SK-N-SH (cell line): ENCODE results near the gene NDUFAF5. TPM values are rescaled to one million over a fixed set of nuclear protein-coding genes. Genes with fewer than 3 reads are reported as not detected.

ENCODE experiments used
- CTCF ChIA-PET: fragments of 300-600, 350-600 bp; formaldehyde crosslinking; extraction: SDS; loops from one replicate; lab custom pipeline; 2021; lab: Yijun Ruan, JAX
- POLR2A ChIA-PET: fragments of 350-600 bp; sonication (Branson Sonifier 250); formaldehyde crosslinking; extraction: SDS; loops from one replicate; lab custom pipeline; 2020; ENCODE audit warnings: antibody characterized with exemption, inconsistent platforms; lab: Yijun Ruan, JAX
- DNase-seq: peaks from one replicate; pipeline ENCODE4 v3.0.0; 2012
- H2AFZ ChIP-seq: fragments of 200-600 bp; sonication (generic); 2 replicates; pipeline ENCODE4 v1.8.1; 2016; ENCODE audit warnings: antibody characterized with exemption, mild to moderate bottlenecking, low read depth
- H3F3A ChIP-seq: fragments of 200-600 bp; sonication (generic); replicated peaks from 2 replicates; pipeline ENCODE3; 2016; ENCODE audit warnings: antibody characterized with exemption, mild to moderate bottlenecking; ENCODE audit not compliant: insufficient read depth
- H3K27ac ChIP-seq, 2 experiments: fragments of 200-500 bp in 1 of 2; fragments of 200-600 bp in 1 of 2; sonication (Bioruptor generic) in 1 of 2; sonication (generic), shearing (Covaris generic) in 1 of 2; 2 replicates each; pipeline versions ENCODE4 v1.5.1 to v1.6.1; 2014 to 2016; ENCODE audit warnings: low read depth in 2 of 2, inconsistent platforms in 1 of 2, low read length in 1 of 2, mild to moderate bottlenecking in 1 of 2, mixed read lengths in 1 of 2
- H3K27me3 ChIP-seq: fragments of 200-600 bp; sonication (generic), shearing (Covaris generic); 2 replicates; pipeline ENCODE4 v1.6.1; 2016; ENCODE audit warnings: mixed run types; ENCODE audit not compliant: insufficient read depth
- H3K36me3 ChIP-seq, 2 experiments: fragments of 200-500 bp in 1 of 2; fragments of 200-600 bp in 1 of 2; sonication (Bioruptor generic) in 1 of 2; sonication (generic) in 1 of 2; replicated peaks in 1 of 2; 2 replicates each; pipeline versions ENCODE3 to v1.5.1; 2014 to 2016; ENCODE audit warnings: low read length in 1 of 2, mild to moderate bottlenecking in 1 of 2; ENCODE audit not compliant: insufficient read depth in 2 of 2, control insufficient read depth in 1 of 2
- H3K4me1 ChIP-seq, 2 experiments: fragments of 200-500 bp in 1 of 2; fragments of 200-600 bp in 1 of 2; sonication (Bioruptor generic) in 1 of 2; sonication (generic), shearing (Covaris generic) in 1 of 2; 2 replicates each; pipeline versions ENCODE4 v1.5.1 to v1.6.1; 2014 to 2016; ENCODE audit warnings: low read depth in 1 of 2, low read length in 1 of 2, mixed run types in 1 of 2; ENCODE audit not compliant: insufficient read depth in 2 of 2, control insufficient read depth in 1 of 2
- H3K4me2 ChIP-seq: fragments of 200-600 bp; sonication (generic), shearing (Covaris generic); 2 replicates; pipeline ENCODE4 v1.6.1; 2017; ENCODE audit warnings: mixed run types
- H3K4me3 ChIP-seq, 2 experiments: fragments of 200-500 bp in 1 of 2; fragments of 200-600 bp in 1 of 2; sonication (Bioruptor generic) in 1 of 2; sonication (generic), shearing (Covaris generic) in 1 of 2; 2 replicates each; pipeline versions ENCODE4 v1.5.1 to v1.8.1; 2014 to 2016; ENCODE audit warnings: low read depth in 2 of 2, inconsistent platforms in 1 of 2, low read length in 1 of 2, mild to moderate bottlenecking in 1 of 2, mixed read lengths in 1 of 2, moderate library complexity in 1 of 2
- H3K79me2 ChIP-seq: fragments of 200-600 bp; sonication (generic); 2 replicates; pipeline ENCODE4 v1.8.1; 2017; ENCODE audit warnings: mild to moderate bottlenecking; ENCODE audit not compliant: insufficient read depth
- H3K9ac ChIP-seq: fragments of 200-600 bp; sonication (generic); 2 replicates; pipeline ENCODE4 v1.6.1; 2017; ENCODE audit warnings: mixed run types
- H3K9me2 ChIP-seq: fragments of 200-600 bp; sonication (generic); 2 replicates; pipeline ENCODE4 v1.6.1; 2017; ENCODE audit warnings: mixed run types
- H3K9me3 ChIP-seq: fragments of 200-600 bp; sonication (generic); 2 replicates; pipeline ENCODE4 v1.6.1; 2017; ENCODE audit warnings: mixed run types, mild to moderate bottlenecking, moderate library complexity
- H4K20me1 ChIP-seq: fragments of 200-600 bp; sonication (generic); 2 replicates; pipeline ENCODE4 v1.6.1; 2017; ENCODE audit warnings: mild to moderate bottlenecking, mixed run types; ENCODE audit not compliant: insufficient read depth
- FOXM1 ChIP-seq: IDR thresholded peaks from 2 replicates; pipeline ENCODE4 v1.4.0; 2012; ENCODE audit warnings: low read depth, mild to moderate bottlenecking
- GABPA ChIP-seq: IDR thresholded peaks from 2 replicates; pipeline ENCODE4 v1.4.0; 2012; ENCODE audit warnings: low read depth, mild to moderate bottlenecking
- GATA2 ChIP-seq: sonication (generic); formaldehyde crosslinking; IDR thresholded peaks from 2 replicates; pipeline ENCODE4 v1.5.0; 2020; ENCODE audit warnings: mild to moderate bottlenecking, missing genetic modification reagents
- JUND ChIP-seq: IDR thresholded peaks from 2 replicates; pipeline ENCODE4 v1.4.0; 2012
- MXI1 ChIP-seq: IDR thresholded peaks from 2 replicates; pipeline ENCODE4 v1.6.1; 2012; ENCODE audit warnings: mild to moderate bottlenecking, low read depth, low read length, improper control_type of control experiment
- NFIC ChIP-seq: IDR thresholded peaks from 2 replicates; pipeline ENCODE4 v1.4.0; 2012; ENCODE audit warnings: borderline replicate concordance
- POLR2AphosphoS5 ChIP-seq: IDR thresholded peaks from 2 replicates; pipeline ENCODE4 v1.6.1; 2012; ENCODE audit warnings: low read depth, low read length
- RAD21 ChIP-seq: IDR thresholded peaks from 2 replicates; pipeline ENCODE4 v1.6.1; 2012; ENCODE audit warnings: mild to moderate bottlenecking, low read length
- WGBS: methylation state at CpG from one replicate; pipeline ENCODE4 v1.1.6; 2017; ENCODE audit warnings: low lambda C conversion rate; 5-methylcytosine and 5-hydroxymethylcytosine counted together
- polyA plus RNA-seq, 3 experiments: library from polyadenylated mRNA; depleted of rRNA; stranded (reverse); fragments of >200 nt; gene quantifications; 2 replicates each; pipeline ENCODE4 v1.2.3, GENCODE V29; 2012
- TF ChIP-seq, protein P1 (sequence below): IDR thresholded peaks from 2 replicates; pipeline ENCODE4 v1.4.0; 2012; ENCODE audit warnings: low read depth, borderline replicate concordance
- TF ChIP-seq, protein P2 (sequence below): IDR thresholded peaks from 2 replicates; pipeline ENCODE4 v1.4.0; 2012; ENCODE audit warnings: low read depth
- TF ChIP-seq, protein P3 (sequence below): IDR thresholded peaks from 2 replicates; pipeline ENCODE4; 2012
- TF ChIP-seq, protein P4 (sequence below): fragments of 150-350 bp; IDR thresholded peaks from 2 replicates; pipeline ENCODE4 v1.6.1; 2016; ENCODE audit warnings: mild to moderate bottlenecking, low read depth, low read length

Gene NDUFAF5
- polyA plus RNA-seq, 1 of the 3 experiments (the other 2 are of a cell fraction) = 8.0 TPM

DNA sequence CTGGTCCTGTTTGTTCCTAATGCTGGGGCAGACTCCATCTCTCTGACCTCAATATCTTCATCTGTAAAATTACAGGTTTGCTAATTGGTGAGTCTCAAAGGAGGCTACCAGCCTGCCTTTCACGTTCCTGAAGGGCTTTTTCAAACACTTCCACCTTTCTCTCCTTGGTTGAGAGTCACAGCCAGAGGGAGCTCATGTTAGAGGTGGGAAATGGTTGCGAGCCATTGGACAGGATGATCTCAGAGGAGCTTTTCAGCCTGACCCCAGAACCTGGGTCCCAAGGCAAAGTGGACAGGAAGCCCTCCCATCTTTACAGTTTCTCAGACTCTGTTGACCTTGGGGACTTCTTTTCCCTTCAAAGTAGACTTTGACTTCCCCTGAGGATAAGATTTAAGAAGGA, 37.6 kb downstream of the NDUFAF5 start:
- POLR2A ChIA-PET = no interaction called here
- H4K20me1 ChIP-seq = no peaks in the 10 kb centered on the region
- DNase-seq = no peak
- H3K4me2 ChIP-seq = no peak overlapping the region
- no peaks in the 10 kb centered on the region for H3K9me2 ChIP-seq
- no peaks in the 10 kb centered on the region for H3K27me3 ChIP-seq
- no peaks in the 10 kb centered on the region for H3K79me2 ChIP-seq
- 94% methylated on average over 2 of the region's 2 CpGs for WGBS
- H3K36me3 ChIP-seq = peaks cover 14 to 15% of the 10 kb centered on the region in 2 experiments
- no peaks in the 10 kb centered on the region for H3K9me3 ChIP-seq
- no peak overlapping the region for H3K4me3 ChIP-seq
- 0 out of 4 replicates have a peak, but pooled peaks cover 0 to under 1% of the 10 kb centered on the region in 2 experiments for H3K4me1 ChIP-seq
- no peak overlapping the region for H3K9ac ChIP-seq
- peaks cover 4% of the 10 kb centered on the region for H3F3A ChIP-seq
- CTCF ChIA-PET = interaction anchor here (1.2 to 1.7 kb wide), 2 partner anchors 231 to 232 kb away, joined by 3 to 4 read pairs; no protein-coding TSS in a partner anchor
- TF ChIP-seq JUND (no peak), MXI1 (no peak), FOXM1 (no peak)
- TF ChIP-seq, all 33 proteins: peak for 0
- Histone ChIP-seq H2AFZ (no peak overlapping the region), H3K27ac (no peak overlapping the region)

DNA sequence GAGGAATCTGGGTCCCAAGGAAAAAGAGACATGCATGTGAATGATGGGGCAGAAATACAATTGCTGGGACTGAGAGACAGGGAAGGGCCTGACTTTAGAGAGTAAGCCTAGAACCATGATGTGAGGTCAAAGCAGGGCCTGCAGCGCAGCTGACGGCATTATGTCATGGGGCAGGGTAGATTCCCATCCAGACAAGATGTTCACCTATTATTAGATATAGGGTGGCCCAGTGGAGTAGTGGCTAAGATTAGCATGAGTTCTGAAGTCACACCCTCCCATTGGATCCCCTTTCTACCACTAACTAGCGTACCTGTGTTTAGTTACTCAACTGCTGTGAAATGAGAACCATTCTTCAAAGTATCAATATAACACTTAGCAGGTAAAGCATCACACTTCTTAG, 39.6 kb downstream of the NDUFAF5 start:
- CTCF ChIA-PET = interaction anchor here (2.1 kb wide), 1 partner anchor 230 kb away, joined by 11 read pairs; no protein-coding TSS in a partner anchor
- Histone ChIP-seq H3K4me1 (no peaks in the 10 kb centered on the region), H3K36me3 (no peaks in the 10 kb centered on the region), H3K9ac (no peak overlapping the region), H3K27me3 (no peaks in the 10 kb centered on the region), H3K9me3 (no peaks in the 10 kb centered on the region), H3K4me2 (no peak overlapping the region), H3K79me2 (no peaks in the 10 kb centered on the region), H3K9me2 (no peaks in the 10 kb centered on the region), H3F3A (no peaks in the 10 kb centered on the region), H4K20me1 (no peaks in the 10 kb centered on the region), H3K4me3 (no peak overlapping the region), H3K27ac (no peak overlapping the region), H2AFZ (no peak overlapping the region)
- WGBS = 87% methylated on average over 3 of the region's 3 CpGs
- DNase-seq = no peak
- POLR2A ChIA-PET = interaction anchor here (0.5 kb wide), 1 partner anchor 373 kb away, joined by 3 read pairs; no protein-coding TSS in a partner anchor
- TF ChIP-seq POLR2AphosphoS5 (no peak), GATA2 (CRISPR knock-in tag) (no peak), GABPA (no peak), RAD21 (no peak), NFIC (no peak)
- TF ChIP-seq, protein P1, sequence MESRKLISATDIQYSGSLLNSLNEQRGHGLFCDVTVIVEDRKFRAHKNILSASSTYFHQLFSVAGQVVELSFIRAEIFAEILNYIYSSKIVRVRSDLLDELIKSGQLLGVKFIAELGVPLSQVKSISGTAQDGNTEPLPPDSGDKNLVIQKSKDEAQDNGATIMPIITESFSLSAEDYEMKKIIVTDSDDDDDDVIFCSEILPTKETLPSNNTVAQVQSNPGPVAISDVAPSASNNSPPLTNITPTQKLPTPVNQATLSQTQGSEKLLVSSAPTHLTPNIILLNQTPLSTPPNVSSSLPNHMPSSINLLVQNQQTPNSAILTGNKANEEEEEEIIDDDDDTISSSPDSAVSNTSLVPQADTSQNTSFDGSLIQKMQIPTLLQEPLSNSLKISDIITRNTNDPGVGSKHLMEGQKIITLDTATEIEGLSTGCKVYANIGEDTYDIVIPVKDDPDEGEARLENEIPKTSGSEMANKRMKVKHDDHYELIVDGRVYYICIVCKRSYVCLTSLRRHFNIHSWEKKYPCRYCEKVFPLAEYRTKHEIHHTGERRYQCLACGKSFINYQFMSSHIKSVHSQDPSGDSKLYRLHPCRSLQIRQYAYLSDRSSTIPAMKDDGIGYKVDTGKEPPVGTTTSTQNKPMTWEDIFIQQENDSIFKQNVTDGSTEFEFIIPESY = no peak
- TF ChIP-seq, protein P2, sequence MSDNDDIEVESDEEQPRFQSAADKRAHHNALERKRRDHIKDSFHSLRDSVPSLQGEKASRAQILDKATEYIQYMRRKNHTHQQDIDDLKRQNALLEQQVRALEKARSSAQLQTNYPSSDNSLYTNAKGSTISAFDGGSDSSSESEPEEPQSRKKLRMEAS = no peak
- TF ChIP-seq, protein P3, sequence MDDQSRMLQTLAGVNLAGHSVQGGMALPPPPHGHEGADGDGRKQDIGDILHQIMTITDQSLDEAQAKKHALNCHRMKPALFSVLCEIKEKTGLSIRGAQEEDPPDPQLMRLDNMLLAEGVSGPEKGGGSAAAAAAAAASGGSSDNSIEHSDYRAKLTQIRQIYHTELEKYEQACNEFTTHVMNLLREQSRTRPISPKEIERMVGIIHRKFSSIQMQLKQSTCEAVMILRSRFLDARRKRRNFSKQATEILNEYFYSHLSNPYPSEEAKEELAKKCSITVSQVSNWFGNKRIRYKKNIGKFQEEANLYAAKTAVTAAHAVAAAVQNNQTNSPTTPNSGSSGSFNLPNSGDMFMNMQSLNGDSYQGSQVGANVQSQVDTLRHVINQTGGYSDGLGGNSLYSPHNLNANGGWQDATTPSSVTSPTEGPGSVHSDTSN = no peak
- TF ChIP-seq, protein P4, sequence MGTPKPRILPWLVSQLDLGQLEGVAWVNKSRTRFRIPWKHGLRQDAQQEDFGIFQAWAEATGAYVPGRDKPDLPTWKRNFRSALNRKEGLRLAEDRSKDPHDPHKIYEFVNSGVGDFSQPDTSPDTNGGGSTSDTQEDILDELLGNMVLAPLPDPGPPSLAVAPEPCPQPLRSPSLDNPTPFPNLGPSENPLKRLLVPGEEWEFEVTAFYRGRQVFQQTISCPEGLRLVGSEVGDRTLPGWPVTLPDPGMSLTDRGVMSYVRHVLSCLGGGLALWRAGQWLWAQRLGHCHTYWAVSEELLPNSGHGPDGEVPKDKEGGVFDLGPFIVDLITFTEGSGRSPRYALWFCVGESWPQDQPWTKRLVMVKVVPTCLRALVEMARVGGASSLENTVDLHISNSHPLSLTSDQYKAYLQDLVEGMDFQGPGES = no peak
